ELF-1 (cell line): ENCODE data around the gene CTIF.

Source experiments
- DNase-seq: peaks from one replicate; pipeline ENCODE4 v3.0.0-alpha.2; 2016; ENCODE audit warnings: low read depth, low spot score

The CTIF gene

DNA sequence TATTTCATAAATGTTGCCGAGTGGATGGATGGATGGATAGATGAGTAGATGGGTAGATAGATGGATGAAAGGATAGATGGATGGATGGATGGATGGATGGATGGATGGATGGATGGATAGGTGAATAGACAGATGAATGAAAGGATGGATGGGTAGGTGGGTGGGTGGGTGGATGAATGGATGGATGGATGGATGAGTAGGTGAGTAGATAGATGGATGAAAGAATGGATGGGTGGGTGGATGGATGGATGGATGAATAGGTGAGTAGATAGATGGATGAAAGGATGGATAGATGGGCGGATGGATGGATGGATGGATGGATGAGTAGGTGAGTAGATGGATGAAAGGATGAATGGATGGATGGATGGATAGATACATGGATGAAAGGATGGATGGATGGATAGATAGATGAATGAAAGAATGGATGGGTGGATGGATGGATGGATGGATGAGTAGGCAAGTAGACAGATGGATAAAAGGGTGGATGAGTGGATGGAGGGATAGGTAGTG, 307.6 kb downstream of the CTIF start:
- no peak for DNase-seq

DNA sequence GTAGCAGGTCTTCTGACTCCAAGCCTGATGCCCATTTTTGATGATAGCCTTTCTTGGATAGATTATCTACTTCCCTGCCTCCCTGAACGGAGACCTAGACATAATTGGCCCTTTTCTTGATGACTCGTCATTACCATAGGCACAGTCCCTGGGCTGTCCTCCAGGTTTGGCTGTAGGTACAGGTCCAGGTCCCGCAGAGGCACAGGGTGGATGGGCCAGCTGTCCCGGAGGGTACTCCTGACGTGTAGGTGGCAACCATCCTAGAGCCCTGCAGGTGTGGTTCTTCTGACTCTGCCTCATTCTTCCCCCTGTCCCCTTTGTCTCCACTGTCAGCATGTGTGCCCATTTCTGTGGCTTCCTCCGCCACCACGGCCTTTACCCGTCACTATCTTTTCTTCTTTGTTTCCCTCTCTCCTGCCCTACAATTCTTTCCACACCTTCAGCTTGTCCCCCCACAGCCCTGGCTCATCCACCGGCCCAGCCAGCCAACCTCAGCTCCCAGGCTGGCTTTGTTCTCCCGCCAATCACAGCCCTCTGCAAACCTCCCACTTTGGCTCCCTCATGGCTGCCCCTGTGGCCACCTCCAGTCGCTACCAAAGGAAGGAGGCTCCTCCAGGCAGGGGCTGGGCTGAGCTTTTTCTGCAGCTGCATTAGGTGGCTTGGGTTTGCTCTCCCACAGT, 309.1 kb downstream of the CTIF start:
- no peak for DNase-seq

DNA sequence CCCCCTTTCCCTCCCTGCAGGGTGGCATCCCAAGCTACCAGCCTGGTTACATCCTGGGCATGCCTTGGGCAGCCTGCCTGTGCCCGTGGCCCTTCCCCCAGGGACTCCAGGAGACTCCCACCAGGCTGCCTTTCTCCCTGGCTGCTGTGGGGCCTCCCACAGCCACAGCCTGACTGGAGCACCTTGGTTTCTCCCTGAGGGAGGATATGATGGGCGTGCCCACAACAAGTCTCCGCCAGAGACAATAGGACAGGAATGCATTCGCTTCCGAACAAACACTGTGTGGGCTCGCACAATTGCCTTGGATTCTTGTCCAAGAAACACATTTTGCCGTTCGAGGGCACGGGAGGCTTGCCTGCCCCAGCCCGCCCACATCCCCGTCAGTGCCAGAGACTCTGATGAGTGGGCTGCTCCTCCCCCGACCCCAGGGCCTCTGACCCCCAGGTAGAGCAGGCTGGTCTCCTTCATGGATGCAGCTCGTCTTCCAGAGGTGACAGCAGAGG, 309.9 kb downstream of the CTIF start:
- peak; percentile 79 for DNase-seq

DNA sequence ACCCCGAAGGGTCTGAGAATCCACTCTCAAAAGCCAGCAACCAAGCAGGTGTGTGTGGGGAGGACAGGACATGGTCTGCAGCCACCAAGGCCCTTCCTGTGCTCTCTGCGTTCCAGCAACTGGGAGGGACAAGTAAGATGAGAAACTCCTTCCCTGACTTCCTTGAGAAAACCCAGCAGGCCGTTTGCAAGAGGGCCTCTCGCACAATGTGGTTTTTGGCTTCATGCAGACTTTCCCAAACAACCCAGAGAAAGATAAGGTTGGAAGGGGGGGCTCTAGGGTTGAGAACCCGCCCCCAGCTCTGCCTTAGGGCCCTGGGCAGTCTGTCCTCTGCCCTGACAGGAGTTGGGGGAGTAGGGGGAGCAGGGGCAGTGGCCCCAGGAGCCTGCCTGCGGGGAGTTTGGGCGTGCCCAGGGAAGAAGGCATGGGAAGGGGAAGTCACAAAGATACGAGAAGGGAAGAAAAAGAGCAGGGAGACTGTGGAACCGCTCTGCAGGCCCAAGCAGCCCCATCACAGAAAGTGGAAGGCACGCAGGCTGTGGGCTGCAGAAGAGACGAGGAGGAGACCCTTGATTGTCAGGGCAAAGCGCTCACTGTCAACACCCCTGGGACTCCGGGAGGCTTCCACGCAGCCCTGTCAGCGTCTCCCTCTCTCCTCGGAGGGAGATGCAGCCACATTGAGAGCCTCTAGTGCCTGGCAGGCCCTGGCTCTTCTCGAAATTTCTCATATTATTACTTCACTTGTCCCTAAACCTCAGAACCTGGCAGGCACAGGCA, 312.2 kb downstream of the CTIF start:
- no peak for DNase-seq

DNA sequence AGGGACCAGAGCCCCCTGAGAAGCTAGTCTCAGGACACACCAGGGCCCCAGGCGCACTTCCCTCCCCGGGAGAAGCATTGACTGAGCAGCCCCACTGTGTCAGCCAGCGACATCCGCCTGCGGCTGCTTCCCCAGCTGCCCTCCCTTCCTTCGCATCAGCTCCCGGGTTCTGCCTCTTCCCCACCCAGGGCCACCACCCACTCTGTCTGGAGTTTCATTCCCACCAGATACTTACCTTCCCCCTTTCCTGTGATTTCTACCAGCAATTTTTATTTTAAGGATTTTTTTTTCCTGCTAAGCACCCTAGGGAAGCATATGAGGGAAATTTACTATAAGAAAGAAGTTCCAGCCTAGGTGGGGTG, 312.7 kb downstream of the CTIF start:
- DNase-seq, result peak; percentile 79

DNA sequence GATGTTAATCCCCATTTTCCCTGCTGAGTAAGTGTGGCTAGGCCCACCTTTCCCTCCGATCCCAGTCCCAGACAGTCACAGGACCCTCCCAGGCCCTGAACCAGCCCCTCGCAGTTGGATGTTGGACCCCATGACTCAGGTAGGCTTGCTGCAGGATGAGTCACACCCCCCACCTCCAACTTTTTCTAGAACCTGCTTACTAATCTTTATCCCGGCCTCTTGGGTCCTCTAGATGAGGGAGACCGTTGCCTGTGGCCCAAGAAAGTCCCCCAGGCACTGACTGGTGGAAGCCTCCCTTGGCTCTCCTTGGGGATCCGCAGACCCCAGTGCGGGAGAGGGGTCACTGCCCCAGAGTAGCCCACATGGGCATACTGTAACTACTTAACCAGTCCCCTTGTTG, 313.5 kb downstream of the CTIF start:
- DNase-seq, result no peak

DNA sequence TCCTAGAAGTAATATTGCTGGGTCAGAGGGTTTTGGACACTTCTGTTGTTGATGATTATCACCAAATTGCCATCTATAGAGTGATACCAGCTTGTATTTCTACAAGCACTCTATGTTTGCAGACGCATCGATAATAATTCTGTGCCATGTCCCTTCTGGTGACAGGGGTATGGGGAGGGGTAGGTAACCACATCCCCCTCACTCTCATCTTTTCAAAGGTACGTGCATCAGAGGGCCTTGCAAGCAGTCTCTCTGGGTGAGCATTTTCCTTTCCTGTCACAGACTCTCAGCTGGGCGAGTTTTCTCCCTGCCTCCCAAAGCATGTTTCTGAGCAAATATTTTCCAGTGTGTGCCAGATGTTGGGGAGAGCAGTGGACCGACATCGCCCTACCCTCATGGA, 314.0 kb downstream of the CTIF start:
- DNase-seq, result no peak

DNA sequence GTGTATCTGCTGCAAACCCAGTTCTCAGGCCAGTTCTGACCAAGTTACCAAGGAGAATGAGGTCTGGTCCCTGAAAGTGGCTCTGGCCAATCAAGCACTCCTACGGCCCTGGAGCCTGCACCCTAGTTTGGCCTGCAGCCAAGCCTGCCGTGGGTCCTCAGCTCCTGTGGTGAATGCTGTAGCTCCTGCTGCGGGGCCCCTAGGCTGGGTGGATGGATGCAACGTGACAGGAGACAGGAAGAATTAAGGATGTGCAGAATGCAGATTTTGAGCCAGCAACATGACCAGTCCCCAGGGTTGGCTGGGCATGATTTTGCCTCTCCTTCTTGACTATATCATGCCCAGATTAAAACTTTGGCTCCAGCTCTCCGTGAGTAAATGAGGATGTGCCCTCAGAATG, 314.8 kb downstream of the CTIF start:
- DNase-seq, result no peak

DNA sequence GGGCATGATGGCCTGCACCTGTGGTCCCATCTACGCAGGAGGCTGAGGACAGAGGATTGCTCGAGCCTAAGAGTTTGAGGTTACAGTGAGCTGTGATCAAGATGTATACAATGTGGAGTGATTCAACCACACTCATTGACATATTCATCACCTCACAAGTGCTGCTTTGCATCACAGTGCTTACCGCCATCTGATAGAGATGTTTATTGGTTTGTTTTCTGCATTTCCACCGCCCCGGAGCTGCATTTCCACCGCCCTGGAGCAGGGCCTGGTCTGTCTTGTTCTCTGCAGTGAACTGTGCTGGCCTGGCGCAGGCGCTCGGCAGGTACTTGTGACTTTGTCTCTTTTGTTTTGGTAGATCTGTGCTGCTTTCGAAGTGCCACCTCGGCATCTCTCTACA, 315.9 kb downstream of the CTIF start:
- peak; percentile 66 for DNase-seq

DNA sequence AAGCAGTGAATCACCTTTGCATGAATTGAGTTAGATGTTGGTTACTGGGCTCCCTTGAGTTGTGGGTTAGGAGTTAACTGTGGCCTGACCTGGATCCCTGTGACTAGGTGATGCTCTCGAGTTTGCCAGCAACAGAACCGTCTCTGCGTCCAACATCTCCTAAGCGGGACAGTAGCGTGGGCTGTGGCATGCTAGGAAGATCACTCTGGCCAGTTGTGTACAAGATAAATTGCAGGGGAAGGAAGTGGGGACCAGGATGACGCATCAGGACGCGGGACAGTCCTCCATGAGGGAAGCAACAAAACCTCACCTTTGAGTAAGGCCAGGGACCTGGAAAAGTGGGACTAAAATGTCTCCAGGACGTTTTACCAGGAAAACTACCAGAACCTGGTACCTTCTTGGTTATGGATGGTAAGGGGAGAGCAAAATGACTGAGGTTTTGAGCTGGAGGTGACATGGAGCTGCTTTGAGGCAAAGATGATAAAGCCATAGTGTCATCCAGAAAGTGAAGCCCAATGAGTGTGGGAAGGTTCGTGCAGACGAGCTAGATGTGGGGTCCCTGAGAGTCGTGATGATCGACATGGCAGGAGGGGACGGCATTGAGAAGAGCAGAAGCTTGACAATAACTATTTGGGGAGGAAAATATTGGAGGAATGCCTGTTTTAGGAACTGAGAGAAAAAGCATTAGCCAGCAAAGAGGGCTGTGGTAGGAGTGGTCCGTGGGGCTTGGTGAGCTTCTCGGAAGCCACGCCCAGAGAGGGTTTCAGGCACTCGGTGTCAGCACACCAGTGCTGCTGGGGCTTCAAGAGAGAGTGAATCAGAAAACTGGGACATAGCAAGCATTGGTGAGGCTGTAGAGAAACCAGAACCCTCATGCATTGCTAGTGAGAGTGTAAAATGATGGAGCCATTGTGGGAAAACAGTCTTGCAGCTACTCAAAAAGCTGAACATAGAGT, 316.9 kb downstream of the CTIF start:
- DNase-seq, result no peak

DNA sequence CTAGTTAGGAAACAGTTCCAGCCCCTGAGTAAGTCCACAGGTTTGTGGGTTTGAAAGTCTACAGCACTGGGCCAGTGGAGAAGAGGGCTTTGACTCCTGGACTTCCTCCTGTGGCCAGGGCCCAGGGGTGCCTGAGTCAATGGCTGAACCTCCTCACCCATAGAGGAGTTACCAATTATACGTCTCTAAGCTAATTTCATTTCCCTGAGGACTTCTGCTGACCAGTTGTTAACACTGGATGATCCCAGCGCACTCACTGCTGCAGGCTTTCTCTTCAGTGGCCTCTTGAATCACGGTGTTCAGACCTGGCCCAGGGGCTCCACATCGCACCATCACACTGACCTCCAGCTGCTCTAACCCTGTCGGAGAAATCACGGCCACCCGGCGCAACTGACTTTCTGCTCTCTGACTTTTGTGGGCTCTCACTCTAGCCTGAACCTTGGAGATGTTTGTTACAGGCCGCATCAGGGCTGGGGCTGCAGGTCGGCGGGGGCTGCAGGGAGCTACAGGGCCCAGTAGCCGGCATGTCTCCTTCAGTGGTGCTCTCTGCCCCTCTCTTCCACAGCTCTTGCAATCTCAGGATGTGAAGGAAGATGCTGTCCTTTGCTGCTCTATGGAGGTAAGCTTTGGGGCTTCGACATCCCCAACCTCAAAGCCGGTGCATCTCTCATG, 318.3 kb downstream of the CTIF start:
- no peak for DNase-seq

DNA sequence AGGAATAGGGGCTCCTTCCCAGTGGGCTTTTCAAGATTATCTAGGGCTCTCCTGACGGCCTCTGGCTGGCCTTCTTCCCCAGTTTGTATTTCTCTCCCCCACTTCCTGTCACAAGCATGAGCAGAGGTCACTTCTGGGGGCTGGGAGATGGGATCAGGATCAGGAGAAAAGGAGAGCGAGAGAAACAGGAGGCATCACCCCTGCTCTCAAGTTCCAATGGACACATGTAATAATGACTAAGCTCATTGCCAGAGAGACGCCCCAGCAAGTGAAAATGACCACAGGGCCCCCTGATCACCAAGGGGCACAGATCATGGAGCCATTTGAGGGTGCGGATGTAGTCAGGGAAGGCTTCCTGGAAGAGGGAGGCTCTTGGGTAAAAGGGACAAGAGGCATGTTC, 319.8 kb downstream of the CTIF start:
- DNase-seq, result no peak

DNA sequence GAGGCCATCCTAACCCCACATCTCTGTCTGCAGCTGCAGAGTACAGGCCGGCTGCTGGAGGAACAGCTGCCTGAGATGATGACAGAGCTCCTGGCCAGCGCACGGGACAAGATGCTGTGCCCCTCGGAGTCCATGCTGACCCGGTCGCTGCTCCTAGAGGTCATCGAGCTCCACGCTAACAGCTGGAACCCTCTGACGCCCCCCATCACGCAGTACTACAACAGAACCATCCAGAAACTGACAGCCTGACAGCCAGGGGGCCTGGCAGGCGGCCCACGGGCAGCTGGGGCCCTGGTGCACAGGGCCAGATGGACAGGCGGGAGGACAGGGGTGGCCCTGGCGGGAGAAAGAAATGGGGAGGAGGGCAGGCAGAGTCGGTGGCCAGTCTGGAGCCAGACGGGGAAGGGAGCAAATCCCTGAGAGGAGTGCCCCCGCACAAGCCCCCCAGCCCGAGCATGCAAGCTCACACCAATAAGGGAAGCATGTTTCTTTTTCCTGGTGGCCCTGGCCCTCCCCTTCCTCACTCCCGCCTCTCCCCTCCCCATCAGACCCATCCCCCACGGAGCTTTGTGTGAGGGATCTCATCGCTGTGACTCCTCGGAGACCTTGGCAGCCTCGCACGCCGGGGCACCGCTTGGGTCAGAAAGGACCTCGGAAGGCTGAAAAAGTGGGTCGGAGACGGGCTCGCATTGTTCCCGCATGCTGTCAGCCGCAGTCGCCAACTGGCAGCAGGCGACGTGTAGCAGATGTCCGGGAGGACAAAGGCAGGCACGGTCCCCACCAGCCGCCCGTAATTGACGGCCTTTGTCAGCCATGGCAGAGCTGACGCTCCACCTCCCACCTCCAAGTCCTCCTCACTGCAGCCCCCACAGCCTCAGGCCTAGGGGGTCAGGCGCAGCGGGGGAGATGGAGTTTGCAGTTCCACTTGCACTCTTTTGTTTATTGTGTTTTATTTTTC, 320.8 kb downstream of the CTIF start:
- DNase-seq, result peak; percentile 94

DNA sequence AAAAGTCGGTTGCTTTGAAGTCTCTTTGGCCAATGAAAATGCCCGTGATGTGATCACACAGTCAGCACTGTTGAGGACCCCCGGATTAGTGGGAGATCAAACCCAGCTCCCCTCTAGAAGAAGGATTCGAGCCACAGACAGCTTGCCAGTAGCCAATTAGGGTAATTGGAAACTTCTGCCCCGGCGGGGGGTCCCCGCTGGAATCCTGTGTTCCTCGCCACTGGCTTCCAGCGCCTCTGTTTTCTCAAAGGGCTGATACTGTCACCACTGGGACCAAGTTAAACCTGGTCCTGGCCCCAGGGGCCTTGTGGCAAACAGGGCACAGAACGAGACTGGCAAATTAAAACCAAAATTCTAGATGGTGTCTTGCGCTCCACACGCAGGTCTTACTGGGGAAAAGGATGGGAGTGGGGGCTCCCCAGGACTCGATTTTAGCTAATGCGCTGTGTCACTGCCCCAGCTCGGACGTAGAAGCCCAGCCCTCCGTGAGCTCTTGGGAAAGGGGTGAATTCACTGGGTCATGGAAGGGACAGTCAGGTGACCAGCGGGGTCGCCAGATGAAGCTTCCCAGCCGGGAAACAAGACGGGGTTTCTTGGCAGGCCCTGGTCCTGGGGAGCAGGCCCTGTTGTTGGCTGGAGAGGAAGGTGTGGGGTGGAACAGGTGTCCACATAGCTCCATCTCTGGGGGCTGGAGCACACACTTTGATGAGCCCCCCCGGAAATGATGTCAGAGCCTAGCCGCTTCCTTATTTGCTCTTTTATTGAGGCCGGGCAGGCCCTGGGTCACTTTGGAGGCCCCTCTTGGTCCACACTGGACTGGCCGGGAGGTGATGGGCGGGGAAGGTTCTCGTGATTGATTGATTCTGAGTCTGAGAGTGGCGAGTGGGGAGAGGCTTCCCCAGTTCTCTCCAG, 321.7 kb downstream of the CTIF start:
- DNase-seq, result peak; percentile 91

DNA sequence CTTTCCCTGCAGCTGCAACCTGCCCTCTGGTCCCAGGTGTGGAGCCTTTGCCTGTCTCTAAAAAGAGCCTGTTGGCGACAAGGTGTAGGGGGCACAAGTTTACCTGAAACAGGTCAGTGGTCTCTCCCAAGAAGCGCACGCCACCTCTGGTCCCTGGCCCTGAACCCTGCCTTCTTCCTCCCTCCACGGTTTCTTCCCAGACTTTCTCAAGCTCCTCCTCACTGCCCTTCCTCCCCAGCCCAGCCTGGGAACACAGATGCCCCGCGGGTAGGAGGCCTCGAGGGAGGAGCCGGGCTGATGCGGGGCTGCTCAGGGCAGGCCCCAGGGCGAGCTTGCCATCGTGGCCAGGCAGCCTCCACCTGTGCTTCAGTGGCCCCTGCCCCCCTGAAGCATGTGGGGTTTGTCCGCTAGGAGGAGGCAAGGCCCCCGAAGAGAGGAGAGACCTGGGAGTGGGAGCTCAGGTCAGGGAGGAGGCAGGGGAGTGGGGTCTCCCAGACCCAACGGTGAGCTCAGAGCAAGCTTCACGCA, 322.4 kb downstream of the CTIF start:
- peak; percentile 76 for DNase-seq

DNA sequence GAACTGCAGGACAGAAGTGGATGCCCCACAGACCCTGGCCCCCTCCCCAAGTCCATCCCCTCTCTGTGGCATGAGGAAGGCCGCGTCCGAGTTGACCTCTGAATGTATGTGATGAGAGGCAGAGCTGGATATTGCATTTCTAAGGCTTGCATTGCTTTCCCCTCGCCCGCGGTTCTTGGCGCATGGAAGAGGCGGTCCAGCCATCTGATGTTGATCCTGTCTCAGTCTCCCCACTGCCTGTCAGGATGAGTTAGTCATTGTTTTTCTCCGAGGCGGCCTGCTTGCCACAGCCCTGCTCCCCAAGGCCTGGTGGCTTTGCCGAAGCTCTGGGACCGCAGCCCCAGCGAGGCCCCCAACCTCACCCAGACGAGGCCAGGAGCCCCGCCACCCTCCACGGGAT, 323.3 kb downstream of the CTIF start:
- DNase-seq, result no peak

DNA sequence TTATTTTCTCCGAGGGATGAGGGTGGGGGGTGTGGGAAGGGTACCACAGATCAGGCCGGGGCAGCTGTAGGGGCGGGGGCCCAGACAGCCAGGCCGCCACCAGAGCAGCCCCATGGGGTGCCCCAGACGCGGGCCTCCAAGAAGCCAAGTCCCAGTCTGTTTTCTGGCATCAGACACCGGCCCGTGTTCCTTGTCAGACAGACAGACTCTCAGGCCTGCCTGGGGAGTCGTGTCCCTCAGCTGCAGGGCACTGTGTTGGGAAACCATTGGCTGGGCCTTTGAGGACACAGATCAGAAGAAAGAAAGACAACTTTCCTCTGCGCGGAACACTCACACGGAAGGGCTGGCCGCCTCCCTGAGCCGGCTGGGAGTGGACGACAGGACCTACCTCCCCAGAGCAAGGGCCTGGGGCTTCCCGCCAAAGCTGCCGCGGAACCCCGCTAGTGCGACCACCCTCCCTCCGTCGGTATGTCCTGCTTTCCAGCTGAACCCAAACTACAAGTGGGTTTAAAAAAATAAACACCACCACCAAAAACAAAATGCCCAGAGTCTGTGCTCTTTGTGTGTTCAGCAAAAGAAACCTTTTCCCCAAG, 323.9 kb downstream of the CTIF start:
- DNase-seq, result no peak

DNA sequence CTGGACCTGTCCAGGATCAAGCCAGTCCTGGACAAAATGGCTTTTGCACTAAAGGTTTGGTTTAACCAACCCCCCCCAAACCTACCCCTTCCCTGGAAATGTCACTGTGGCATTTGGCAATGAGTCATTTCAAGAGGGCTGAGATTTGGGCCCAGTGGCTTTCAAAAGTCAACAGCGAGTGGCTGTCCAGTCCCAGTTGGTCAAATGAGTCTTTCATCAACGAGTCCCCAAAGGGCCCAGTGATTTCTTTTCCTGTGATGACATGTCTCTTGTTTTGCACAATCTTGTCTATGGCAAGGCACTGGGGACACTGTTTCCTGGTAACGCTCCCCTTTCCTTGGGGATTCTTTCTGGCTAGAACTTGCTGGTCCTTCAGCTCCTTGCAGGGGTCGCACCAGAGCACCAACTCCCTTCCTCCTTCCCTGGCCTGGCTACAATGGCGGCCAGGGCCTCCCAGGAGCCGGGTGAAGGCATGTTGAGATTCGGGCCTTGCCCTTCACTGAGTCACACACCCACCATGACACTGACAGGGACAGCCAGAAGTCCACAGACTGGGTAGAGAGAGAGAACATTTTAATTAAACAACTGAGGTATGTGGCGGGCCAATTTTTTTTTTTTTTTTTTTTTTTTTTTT, 324.7 kb downstream of the CTIF start:
- DNase-seq, result no peak
